Spleen (tissue), 11 donors: ENCODE measurements around the gene DDO. TPM values are rescaled to one million over a fixed set of nuclear protein-coding genes. Genes with fewer than 3 reads are reported as not detected.
"Not testable (repeated sequence)": the region's sequence is repeated elsewhere in the genome, so short reads cannot be mapped to it uniquely, and the experiment has no call there.

Source experiments
- DNase-seq: peaks from one replicate; pipeline ENCODE4 v3.0.0-alpha.2; 2020
- H3K27ac ChIP-seq, 8 donors: fragments of 200-600 bp; sonication (generic) in 7 of 8; 1 replicate in 4 of 8; 2 replicates in 4 of 8; pipeline versions ENCODE4 v1.5.0 to v1.8.0; 2016 to 2021; ENCODE audit warnings: inconsistent platforms in 4 of 8, mild to moderate bottlenecking in 4 of 8, moderate library complexity in 1 of 8
- H3K27me3 ChIP-seq, 7 donors: fragments of 200-600 bp; sonication (generic) in 6 of 7; replicated peaks in 1 of 7; 1 replicate in 4 of 7; 2 replicates in 3 of 7; pipeline versions ENCODE4 v1.5.0 to v1.8.0; 2016 to 2021; ENCODE audit warnings: inconsistent platforms in 3 of 7, mild to moderate bottlenecking in 1 of 7
- H3K36me3 ChIP-seq, 6 donors: fragments of 200-600 bp; sonication (generic) in 5 of 6; 1 replicate in 4 of 6; 2 replicates in 2 of 6; pipeline versions ENCODE4 v1.5.0 to v1.8.0; 2016 to 2021; ENCODE audit warnings: inconsistent platforms in 2 of 6
- H3K4me1 ChIP-seq, 6 donors: fragments of 200-600 bp; sonication (generic) in 5 of 6; 1 replicate in 3 of 6; 2 replicates in 3 of 6; pipeline versions ENCODE4 v1.5.0 to v1.8.0; 2016 to 2021; ENCODE audit warnings: inconsistent platforms in 3 of 6
- H3K4me3 ChIP-seq, 8 donors: fragments of 200-600 bp; sonication (generic) in 7 of 8; 1 replicate in 4 of 8; 2 replicates in 4 of 8; pipeline versions ENCODE4 v1.5.0 to v1.8.0; 2016 to 2021; ENCODE audit warnings: inconsistent platforms in 4 of 8, mild to moderate bottlenecking in 4 of 8, moderate library complexity in 2 of 8
- H3K9me3 ChIP-seq, 8 donors: fragments of 200-600 bp; sonication (generic) in 7 of 8; 1 replicate in 4 of 8; 2 replicates in 4 of 8; pipeline versions ENCODE4 v1.5.0 to v1.8.0; 2016 to 2021; ENCODE audit warnings: inconsistent platforms in 4 of 8
- CTCF ChIP-seq, 11 experiments: fragments of 200-600 bp in 7 of 11; fragments of 450-650 bp in 4 of 11; sonication (generic) in 4 of 11; IDR thresholded peaks in 8 of 11; conservative IDR thresholded peaks in 3 of 11; 1 replicate in 7 of 11; 2 replicates in 4 of 11; pipeline versions ENCODE4 v1.4.0 to v1.8.0; 2016 to 2021; ENCODE audit warnings: antibody characterized with exemption in 11 of 11, inconsistent platforms in 4 of 11, mild to moderate bottlenecking in 1 of 11
- POLR2A ChIP-seq, 3 donors: fragments of 450-650 bp; IDR thresholded peaks; one replicate each; pipeline ENCODE4 v1.5.1; 2017; ENCODE audit warnings: antibody characterized with exemption in 3 of 3, mild to moderate bottlenecking in 1 of 3
- POLR2AphosphoS5 ChIP-seq, 3 donors: sonication (generic); formaldehyde crosslinking; IDR thresholded peaks; one replicate each; pipeline ENCODE4 v1.5.1; 2017; ENCODE audit warnings: antibody characterized with exemption in 3 of 3
- WGBS, 5 donors: extraction: QIAGEN DNeasy Blood & Tissue Kit in 3 of 5; methylation state at CpG; one replicate each; pipeline versions ENCODE4 v1.1.5 to v1.1.7; 2013 to 2018; 5-methylcytosine and 5-hydroxymethylcytosine counted together
- intact Hi-C: fragments of 100-400 bp; cut with DNase I; formaldehyde crosslinking; loops from one replicate; pipeline ENCODE4 v1.15.0; 2023; ENCODE audit warnings: low total_unique reads
- polyA plus RNA-seq, 3 donors: library from polyadenylated mRNA; stranded (reverse); fragments of 200-250 nt; gene quantifications; one replicate each; pipeline ENCODE4 v1.2.1, GENCODE V29; 2013
- total RNA-seq, 7 donors: library from RNA; depleted of rRNA in 3 of 7; stranded (reverse); fragments of >200 nt in 3 of 7; fragmentation: NEBNext Ultra II Directional in 4 of 7; extraction: Animal tissue kit (Norgen Biotek cat#: 25700) in 4 of 7; gene quantifications; one replicate each; pipeline versions ENCODE4 v1.1.0 to v1.2.1, GENCODE V29; 2016 to 2021
- donor health status: healthy with polysubstance abuse.
- donor health status: DM: no; HTN: no; CAD: no; lungs with moderate emphysema.
- donor health status: DM: no; HTN: no; CAD: no.
- donor health status: Bipolar disorder and iron deficiency.
- donor health status: healthy.
- donor health status: DM: no; HTN: no; CAD: no.
- donor health status: DM: yes; HTN: yes; CAD: no.

The DDO gene
- total and polyA plus RNA-seq, 10 donors = 0.68 to 4.1 (median 1.7) TPM

- peaks cover 0 to 39% (median 31%) of the 10 kb centered on the region in 8 donors for H3K9me3 ChIP-seq
- H3K4me1 ChIP-seq = no peaks in the 10 kb centered on the region
- no peak for TF ChIP-seq POLR2AphosphoS5 (IDR thresholded peaks at IDR 0.05)
- no peak for TF ChIP-seq POLR2A (IDR thresholded peaks at IDR 0.05)
- TF ChIP-seq CTCF (IDR thresholded peaks at IDR 0.05 in 8 of 11, conservative IDR thresholded peaks at IDR 0.05 in 3 of 11) = no peak
- peaks cover 0 to 5% (median 0%) of the 10 kb centered on the region in 7 donors for H3K27me3 ChIP-seq
- no peak overlapping the region for H3K27ac ChIP-seq
- H3K36me3 ChIP-seq = no peaks in the 10 kb centered on the region
- H3K4me3 ChIP-seq = no peak overlapping the region
- intact Hi-C loops = no loop called here
- DNase-seq = no peak
- WGBS, 5 donors = 84 to 94% (median 92%) methylated on average over 2 of the region's 2 CpGs
Measured at GRCh38 chr6:110459137-110459536, 43.8 kb upstream of the DDO start.

- Histone ChIP-seq H3K27ac (no peak overlapping the region), H3K4me3 (no peak overlapping the region), H3K27me3 (peaks cover 0 to 5% (median 0%) of the 10 kb centered on the region in 7 donors), H3K9me3 (peaks cover 0 to 32% (median 25%) of the 10 kb centered on the region in 8 donors), H3K36me3 (no peaks in the 10 kb centered on the region), H3K4me1 (no peaks in the 10 kb centered on the region)
- TF ChIP-seq POLR2AphosphoS5 (IDR thresholded peaks at IDR 0.05) (no peak), CTCF (IDR thresholded peaks at IDR 0.05 in 8 of 11, conservative IDR thresholded peaks at IDR 0.05 in 3 of 11) (no peak), POLR2A (IDR thresholded peaks at IDR 0.05) (no peak)
- 96 to 100% (median 98%) methylated on average over 1 of the region's 1 CpG for WGBS, 5 donors
- no peak for DNase-seq
- intact Hi-C loops = no loop called here
Measured at GRCh38 chr6:110458476-110458875, 43.1 kb upstream of the DDO start.

- 81 to 87% (median 84%) methylated on average over 7 to 8 of the region's 8 CpGs for WGBS, 5 donors
- H3K4me3 ChIP-seq, H3K27me3 ChIP-seq, H3K27ac ChIP-seq, DNase-seq, H3K36me3 ChIP-seq, intact Hi-C loops, H3K4me1 ChIP-seq: not testable (repeated sequence)
- peak in 5 of 11 experiments; percentile 20 to 45 (median 35) for TF ChIP-seq CTCF (IDR thresholded peaks at IDR 0.05 in 8 of 11, conservative IDR thresholded peaks at IDR 0.05 in 3 of 11)
- H3K9me3 ChIP-seq = peaks cover 0 to 24% (median 17%) of the 10 kb centered on the region in 8 donors
Measured at GRCh38 chr6:110457567-110458175, 42.3 kb upstream of the DDO start.

- DNase-seq = no peak
- peaks cover 0 to 15% (median 8%) of the 10 kb centered on the region in 8 donors for H3K9me3 ChIP-seq
- H3K27ac ChIP-seq = no peak overlapping the region
- 84 to 93% (median 91%) methylated on average over 3 of the region's 3 CpGs for WGBS, 5 donors
- no peaks in the 10 kb centered on the region for H3K36me3 ChIP-seq
- H3K4me3 ChIP-seq = no peak overlapping the region
- TF ChIP-seq POLR2AphosphoS5 (IDR thresholded peaks at IDR 0.05) = no peak
- no peak for TF ChIP-seq POLR2A (IDR thresholded peaks at IDR 0.05)
- TF ChIP-seq CTCF (IDR thresholded peaks at IDR 0.05 in 8 of 11, conservative IDR thresholded peaks at IDR 0.05 in 3 of 11) = no peak
- H3K27me3 ChIP-seq = peaks cover 0 to 5% (median 0%) of the 10 kb centered on the region in 7 donors
- intact Hi-C loops = no loop called here
- H3K4me1 ChIP-seq = no peaks in the 10 kb centered on the region
Measured at GRCh38 chr6:110456694-110457093, 41.3 kb upstream of the DDO start.
